ENCODE data around the gene UBL7. TPM values are rescaled to one million over a fixed set of nuclear protein-coding genes. Genes with fewer than 3 reads are reported as not detected.

The UBL7 gene
- total RNA-seq, 4 donors from 2014 or later: 27.3 to 66.0 (median 40.4) TPM

- Histone ChIP-seq H3K4me1 (peaks cover 0 to 93% (median 47%) of the 10 kb centered on the region in 4 donors), H3K9me3 (no peaks in the 10 kb centered on the region), H3K27ac (peak overlapping the region; percentile 5 to 91 (median 88)), H3K27me3 (peaks cover 0 to 5% of the 10 kb centered on the region in 2 donors), H3K4me3 (peak overlapping the region in 2 of 4 donors; percentile 4 to 31), H3K36me3 (no peaks in the 10 kb centered on the region)
- no peak for DNase-seq (ENCODE audit: low spot score in 2 of 2)
- no peak for TF ChIP-seq CTCF (IDR thresholded peaks at IDR 0.05)
- no peak for TF ChIP-seq POLR2A (IDR thresholded peaks at IDR 0.05)
- TF ChIP-seq EP300 (IDR thresholded peaks at IDR 0.05): no peak
- WGBS, 2 donors: 67 to 74% methylated on average over 10 to 13 of the region's 14 CpGs
Measured at GRCh38 chr15:74428970-74429780, 31.8 kb downstream of the UBL7 start.

GRCh38 chr15:74428442-74428787 lies 32.5 kb downstream of the UBL7 start:
- Histone ChIP-seq H3K36me3 (no peaks in the 10 kb centered on the region), H3K9me3 (no peaks in the 10 kb centered on the region), H3K4me1 (peaks cover 0 to 98% (median 53%) of the 10 kb centered on the region in 4 donors), H3K4me3 (peak overlapping the region in 2 of 4 donors; percentile 4 to 31), H3K27me3 (peaks cover 0 to 5% of the 10 kb centered on the region in 2 donors), H3K27ac (peak overlapping the region; percentile 46 to 91 (median 88))
- WGBS, 2 donors: 30 to 47% methylated on average over 5 of the region's 5 CpGs
- DNase-seq (ENCODE audit: low spot score in 2 of 2): no peak
- TF ChIP-seq CTCF (IDR thresholded peaks at IDR 0.05): no peak

GRCh38 chr15:74427607-74428441 lies 33.1 kb downstream of the UBL7 start:
- Histone ChIP-seq H3K9me3 (no peaks in the 10 kb centered on the region), H3K27me3 (peaks cover 0 to 5% of the 10 kb centered on the region in 2 donors), H3K27ac (peak overlapping the region; percentile 46 to 91 (median 88)), H3K36me3 (no peaks in the 10 kb centered on the region), H3K4me3 (peak overlapping the region in 1 of 4 donors; percentile 6), H3K4me1 (peaks cover 0 to 98% (median 58%) of the 10 kb centered on the region in 4 donors)
- DNase-seq (ENCODE audit: low spot score in 2 of 2): no peak
- 43 to 52% methylated on average over 9 of the region's 9 CpGs for WGBS, 2 donors
- TF ChIP-seq POLR2A (IDR thresholded peaks at IDR 0.05): no peak
- TF ChIP-seq EP300 (IDR thresholded peaks at IDR 0.05): no peak
- no peak for TF ChIP-seq CTCF (IDR thresholded peaks at IDR 0.05)

GRCh38 chr15:74426404-74427281 lies 34.3 kb downstream of the UBL7 start:
- H3K4me3 ChIP-seq: no peak overlapping the region
- no peaks in the 10 kb centered on the region for H3K9me3 ChIP-seq
- TF ChIP-seq EP300 (IDR thresholded peaks at IDR 0.05) (no peak), CTCF (IDR thresholded peaks at IDR 0.05) (no peak), POLR2A (IDR thresholded peaks at IDR 0.05) (no peak)
- peak overlapping the region in 3 of 4 donors; percentile 43 to 91 (median 88) for H3K27ac ChIP-seq
- no peaks in the 10 kb centered on the region for H3K36me3 ChIP-seq
- WGBS, 2 donors: 70 to 73% methylated on average over 10 of the region's 10 CpGs
- H3K4me1 ChIP-seq: peaks cover 0 to 97% (median 67%) of the 10 kb centered on the region in 4 donors
- DNase-seq (ENCODE audit: low spot score in 2 of 2): no peak
- H3K27me3 ChIP-seq: no peaks in the 10 kb centered on the region
